LNCAP (cell line): Measurements from ENCODE around the gene REN.

Experiments
- TF ChIP-seq, protein P1 (sequence below): fragments of 450-650 bp; IDR thresholded peaks from 2 replicates; pipeline ENCODE4 v1.5.1; 2017; ENCODE audit warnings: mild to moderate bottlenecking

Gene REN

DNA sequence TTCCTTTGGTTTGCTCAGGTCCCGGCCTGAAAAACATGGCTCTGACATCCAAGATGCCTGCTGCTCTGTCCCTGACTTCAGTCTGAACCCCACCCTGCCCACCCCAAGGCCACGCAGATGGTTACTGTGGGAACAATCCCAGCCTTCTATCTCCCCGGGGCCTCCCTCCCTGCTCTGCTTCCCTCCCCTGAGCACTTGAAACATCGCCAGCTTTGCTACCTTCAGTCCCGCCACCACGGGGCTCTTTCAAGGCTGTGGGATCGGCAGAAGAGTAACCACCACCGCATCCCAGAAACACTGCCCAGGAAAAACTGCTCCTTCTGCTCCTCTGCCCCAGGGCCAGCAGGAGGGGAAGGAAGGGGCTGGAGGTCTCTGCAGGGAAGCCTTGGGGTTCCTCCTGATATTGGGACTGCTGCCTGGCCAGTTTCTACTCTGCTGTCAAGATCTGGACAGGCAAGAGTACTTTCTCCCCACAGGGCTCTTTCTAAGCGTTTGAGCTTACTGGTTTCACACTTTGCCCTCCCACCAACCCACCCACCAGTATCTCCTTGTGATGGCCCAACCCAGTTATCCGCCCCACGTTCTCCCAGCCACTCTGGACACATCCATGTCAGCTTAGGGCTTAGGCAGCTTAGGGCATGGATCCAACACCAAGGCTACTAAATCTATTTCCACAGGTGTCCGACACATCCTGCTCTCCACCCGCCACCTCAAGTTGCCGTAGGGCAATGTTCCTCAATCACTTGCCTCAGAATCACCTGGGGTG, 22.7 kb downstream of the REN start:
- TF ChIP-seq, protein P1, sequence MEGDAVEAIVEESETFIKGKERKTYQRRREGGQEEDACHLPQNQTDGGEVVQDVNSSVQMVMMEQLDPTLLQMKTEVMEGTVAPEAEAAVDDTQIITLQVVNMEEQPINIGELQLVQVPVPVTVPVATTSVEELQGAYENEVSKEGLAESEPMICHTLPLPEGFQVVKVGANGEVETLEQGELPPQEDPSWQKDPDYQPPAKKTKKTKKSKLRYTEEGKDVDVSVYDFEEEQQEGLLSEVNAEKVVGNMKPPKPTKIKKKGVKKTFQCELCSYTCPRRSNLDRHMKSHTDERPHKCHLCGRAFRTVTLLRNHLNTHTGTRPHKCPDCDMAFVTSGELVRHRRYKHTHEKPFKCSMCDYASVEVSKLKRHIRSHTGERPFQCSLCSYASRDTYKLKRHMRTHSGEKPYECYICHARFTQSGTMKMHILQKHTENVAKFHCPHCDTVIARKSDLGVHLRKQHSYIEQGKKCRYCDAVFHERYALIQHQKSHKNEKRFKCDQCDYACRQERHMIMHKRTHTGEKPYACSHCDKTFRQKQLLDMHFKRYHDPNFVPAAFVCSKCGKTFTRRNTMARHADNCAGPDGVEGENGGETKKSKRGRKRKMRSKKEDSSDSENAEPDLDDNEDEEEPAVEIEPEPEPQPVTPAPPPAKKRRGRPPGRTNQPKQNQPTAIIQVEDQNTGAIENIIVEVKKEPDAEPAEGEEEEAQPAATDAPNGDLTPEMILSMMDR: no peak

DNA sequence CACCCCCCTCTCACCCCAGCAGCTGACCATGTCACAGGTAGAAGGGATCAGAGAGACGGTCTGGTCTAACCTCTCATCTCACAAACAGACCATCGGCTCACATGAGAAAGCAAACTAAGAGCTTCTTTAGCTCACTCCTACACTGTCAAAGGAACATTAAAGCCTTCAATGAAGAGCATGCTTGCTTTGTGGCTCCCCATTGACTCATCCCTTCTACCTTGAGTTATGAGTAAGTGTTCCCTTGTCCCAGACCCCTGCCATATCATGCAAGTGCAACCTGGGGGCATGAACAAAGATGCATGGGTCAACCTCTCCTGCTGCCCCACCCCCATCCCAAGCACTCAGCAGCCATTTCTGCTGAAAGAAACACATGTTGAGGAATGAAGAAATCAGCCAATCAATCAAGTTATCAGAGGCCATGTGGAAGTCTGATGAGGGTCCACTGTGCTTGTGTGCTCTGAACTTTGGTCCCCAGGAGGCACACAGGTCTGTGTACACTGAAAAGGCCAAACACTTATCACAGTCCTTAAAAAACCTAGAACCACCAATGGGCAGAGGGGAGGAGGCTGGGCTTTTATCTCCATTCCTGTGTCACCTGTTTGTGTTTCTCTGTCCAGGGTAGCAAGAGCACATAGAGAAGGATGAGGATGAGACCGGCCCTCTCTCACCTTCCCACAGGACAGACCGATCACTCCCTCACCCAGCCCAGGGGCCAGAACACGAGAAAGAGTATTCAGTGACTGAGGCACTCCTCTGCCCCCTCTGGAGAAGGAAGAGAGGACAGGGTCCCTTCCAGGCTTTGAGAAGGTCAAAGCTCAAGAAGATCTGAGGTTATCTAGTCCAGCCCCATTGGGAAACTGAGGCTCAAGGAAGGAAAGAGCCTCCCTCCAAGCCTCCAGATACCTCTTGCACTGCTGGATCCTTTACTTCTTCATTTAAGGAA, 23.8 kb downstream of the REN start:
- TF ChIP-seq, protein P1: no peak

DNA sequence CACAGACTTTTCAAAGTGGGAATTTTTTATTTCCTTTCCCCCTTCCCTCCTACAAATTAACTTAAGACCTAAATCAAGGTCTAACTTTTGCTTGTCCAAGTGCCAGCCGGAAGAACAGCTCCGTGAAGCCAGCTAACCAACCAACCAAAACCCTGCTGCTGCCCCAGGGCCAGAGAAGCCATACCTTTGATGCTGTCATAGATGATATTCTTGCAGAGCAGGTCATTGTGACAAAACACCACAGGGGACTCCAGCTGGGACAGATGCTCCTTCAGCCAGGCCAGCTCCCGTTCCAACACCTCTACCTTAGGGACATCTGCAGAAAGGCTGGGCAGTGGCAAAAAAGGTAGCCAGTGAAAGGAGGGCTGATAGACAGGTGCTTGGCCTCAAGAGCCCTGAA, 25.0 kb downstream of the REN start:
- TF ChIP-seq, protein P1: no peak

DNA sequence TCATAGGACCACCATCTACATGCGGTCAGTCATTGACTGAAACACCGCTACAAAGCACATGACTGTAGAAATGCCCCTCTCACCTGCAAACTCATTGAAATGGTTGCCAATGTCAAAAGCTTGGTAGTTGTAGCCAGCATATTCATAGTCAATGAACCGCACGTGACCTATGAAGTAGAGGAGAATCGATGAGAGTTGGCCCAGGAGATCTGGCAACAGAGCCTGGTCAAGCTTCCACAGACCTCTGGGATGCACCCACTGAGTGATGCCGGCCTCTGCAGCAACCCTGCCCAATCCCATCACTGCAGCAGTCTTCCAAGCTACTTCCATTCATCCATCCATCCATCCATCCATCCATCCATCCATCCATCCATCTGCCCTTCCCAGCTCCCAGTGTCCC, 26.2 kb downstream of the REN start:
- TF ChIP-seq, protein P1: no peak

DNA sequence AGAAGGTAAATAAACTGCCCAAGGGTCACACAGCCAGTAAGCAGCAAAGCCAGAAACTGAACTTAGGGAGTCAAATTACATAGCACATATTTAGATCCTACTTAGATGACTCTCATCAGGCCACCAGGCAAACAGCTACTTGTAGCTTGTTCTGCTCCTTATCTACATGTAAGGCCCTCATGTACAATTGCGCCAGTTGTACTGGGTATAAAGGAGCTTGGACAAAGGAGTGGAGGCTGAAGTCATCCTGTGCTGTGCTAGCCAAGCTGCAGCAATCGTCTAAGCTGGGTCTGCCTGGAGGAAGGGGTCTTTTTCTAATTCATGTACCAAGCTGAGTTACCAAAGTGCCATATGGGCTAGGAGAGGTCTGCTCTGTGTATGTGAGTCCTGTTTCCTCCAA, 27.0 kb downstream of the REN start:
- TF ChIP-seq, protein P1: no peak

DNA sequence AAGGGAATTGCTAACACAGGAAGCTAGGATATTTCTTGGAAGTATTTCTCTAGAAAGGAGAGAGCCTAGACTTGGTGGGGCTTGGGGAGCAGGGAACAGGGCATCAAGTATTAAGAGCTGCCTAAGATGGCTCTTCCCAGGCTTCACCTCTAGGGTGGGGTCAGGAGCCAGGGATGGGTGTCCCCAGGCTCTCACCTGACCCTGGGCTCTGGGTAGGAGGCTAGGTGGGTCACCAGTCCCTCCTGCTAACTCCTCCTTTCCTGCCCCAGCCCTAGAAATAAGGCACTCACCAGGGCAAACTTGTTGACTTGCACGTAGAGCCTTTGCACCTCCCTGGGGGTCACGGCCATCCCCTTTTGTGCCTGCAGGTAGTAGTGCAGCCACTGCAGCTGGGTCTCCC, 29.3 kb downstream of the REN start:
- TF ChIP-seq, protein P1: no peak

DNA sequence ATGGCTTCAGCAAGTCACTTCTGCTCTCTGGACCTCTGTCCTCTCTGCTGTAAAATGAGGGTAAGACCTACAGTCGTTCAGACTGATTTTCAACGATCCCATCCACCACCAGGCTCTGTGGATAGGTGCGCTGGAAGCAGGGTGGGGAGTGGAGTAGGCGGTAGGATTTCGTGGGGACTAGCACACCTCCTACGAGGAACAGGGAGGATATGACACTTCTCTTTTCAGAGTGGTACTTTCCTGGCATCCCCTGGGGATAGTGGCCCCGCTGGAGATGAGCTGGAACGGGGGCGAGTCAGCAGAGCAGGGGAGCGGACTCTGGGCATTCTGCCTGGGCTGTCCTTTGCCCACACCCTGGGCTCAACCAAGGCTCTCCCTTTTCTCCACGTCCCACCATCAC, 32.0 kb downstream of the REN start:
- TF ChIP-seq, protein P1: no peak
